RWPE2 (cell line): Measurements from ENCODE around the gene MIOX.

Experiments
- ATAC-seq: fragments of 200-7000 bp; cut with Tn5 transposase; 3 replicates; pipeline ENCODE4 v1.9.1; 2021; ENCODE audit warnings: low read depth
- DNase-seq: peaks from one replicate; pipeline ENCODE4 v3.0.0-alpha.2; 2020; ENCODE audit warnings: low spot score
- H3K27ac ChIP-seq: fragments of 450-650 bp; 2 replicates; pipeline ENCODE4 v1.5.1; 2017; ENCODE audit warnings: mild to moderate bottlenecking; ENCODE audit not compliant: poor library complexity, severe bottlenecking
- H3K27me3 ChIP-seq: fragments of 250-450 bp; sonication (Bioruptor Pico); 2 replicates; pipeline ENCODE4 v1.5.1; 2021; ENCODE audit warnings: mild to moderate bottlenecking, moderate library complexity; ENCODE audit not compliant: insufficient read depth, poor library complexity, severe bottlenecking
- H3K36me3 ChIP-seq: fragments of 250-450 bp; sonication (Bioruptor Pico); 2 replicates; pipeline ENCODE4 v1.5.1; 2020; ENCODE audit warnings: low read depth, mild to moderate bottlenecking, moderate library complexity
- H3K4me1 ChIP-seq: fragments of 250-450 bp; sonication (Bioruptor Pico); 2 replicates; pipeline ENCODE4 v1.5.1; 2021; ENCODE audit warnings: mild to moderate bottlenecking, moderate library complexity; ENCODE audit not compliant: insufficient read depth, poor library complexity, severe bottlenecking
- H3K4me3 ChIP-seq: fragments of 250-450 bp; sonication (Bioruptor Pico); 2 replicates; pipeline ENCODE4 v1.5.1; 2021; ENCODE audit warnings: mild to moderate bottlenecking, moderate library complexity; ENCODE audit not compliant: severe bottlenecking
- H3K9me3 ChIP-seq: fragments of 250-450 bp; sonication (Bioruptor Pico); 2 replicates; pipeline ENCODE4 v1.5.1; 2021; ENCODE audit warnings: mild to moderate bottlenecking, moderate library complexity; ENCODE audit not compliant: severe bottlenecking
- TF ChIP-seq, protein P1 (sequence below): fragments of 450-650 bp; IDR thresholded peaks from one replicate; pipeline ENCODE4 v1.5.1; 2017; ENCODE audit warnings: mild to moderate bottlenecking, moderate library complexity; ENCODE audit not compliant: poor library complexity, severe bottlenecking

The MIOX gene

DNA sequence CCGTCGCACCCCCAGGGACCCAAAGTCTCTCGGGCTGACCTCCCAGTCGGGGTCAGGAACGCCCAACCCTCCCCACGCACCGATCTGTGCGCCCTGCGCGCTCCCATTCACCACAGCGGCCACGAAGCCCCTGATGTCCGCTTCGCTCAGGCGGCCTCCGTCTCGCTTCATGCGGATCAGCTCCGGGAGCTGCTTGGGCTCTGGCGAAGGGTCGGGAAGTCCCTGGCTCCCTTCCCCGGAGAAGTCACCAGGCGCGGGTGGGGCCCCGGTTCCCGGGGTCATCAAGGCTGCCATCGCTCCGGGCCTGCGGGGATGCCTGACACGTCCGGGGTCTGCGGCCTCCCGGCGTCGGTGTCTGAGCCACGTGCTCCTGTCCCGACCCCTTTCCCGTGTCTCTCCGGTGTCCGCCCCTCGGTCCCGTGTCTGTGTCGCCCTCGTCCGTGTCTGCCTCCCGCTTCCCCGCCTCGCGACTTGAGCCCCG is 42.8 kb downstream of the MIOX start:
- ATAC-seq, result no peak
- TF ChIP-seq, protein P1, sequence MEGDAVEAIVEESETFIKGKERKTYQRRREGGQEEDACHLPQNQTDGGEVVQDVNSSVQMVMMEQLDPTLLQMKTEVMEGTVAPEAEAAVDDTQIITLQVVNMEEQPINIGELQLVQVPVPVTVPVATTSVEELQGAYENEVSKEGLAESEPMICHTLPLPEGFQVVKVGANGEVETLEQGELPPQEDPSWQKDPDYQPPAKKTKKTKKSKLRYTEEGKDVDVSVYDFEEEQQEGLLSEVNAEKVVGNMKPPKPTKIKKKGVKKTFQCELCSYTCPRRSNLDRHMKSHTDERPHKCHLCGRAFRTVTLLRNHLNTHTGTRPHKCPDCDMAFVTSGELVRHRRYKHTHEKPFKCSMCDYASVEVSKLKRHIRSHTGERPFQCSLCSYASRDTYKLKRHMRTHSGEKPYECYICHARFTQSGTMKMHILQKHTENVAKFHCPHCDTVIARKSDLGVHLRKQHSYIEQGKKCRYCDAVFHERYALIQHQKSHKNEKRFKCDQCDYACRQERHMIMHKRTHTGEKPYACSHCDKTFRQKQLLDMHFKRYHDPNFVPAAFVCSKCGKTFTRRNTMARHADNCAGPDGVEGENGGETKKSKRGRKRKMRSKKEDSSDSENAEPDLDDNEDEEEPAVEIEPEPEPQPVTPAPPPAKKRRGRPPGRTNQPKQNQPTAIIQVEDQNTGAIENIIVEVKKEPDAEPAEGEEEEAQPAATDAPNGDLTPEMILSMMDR, result no peak
- Histone ChIP-seq H3K9me3 (no peaks in the 10 kb centered on the region), H3K4me1 (no peaks in the 10 kb centered on the region), H3K27me3 (no peaks in the 10 kb centered on the region), H3K36me3 (no peaks in the 10 kb centered on the region), H3K4me3 (peak overlapping the region; percentile 67), H3K27ac (peak overlapping the region; percentile 81)
- DNase-seq, result peak; percentile 72

DNA sequence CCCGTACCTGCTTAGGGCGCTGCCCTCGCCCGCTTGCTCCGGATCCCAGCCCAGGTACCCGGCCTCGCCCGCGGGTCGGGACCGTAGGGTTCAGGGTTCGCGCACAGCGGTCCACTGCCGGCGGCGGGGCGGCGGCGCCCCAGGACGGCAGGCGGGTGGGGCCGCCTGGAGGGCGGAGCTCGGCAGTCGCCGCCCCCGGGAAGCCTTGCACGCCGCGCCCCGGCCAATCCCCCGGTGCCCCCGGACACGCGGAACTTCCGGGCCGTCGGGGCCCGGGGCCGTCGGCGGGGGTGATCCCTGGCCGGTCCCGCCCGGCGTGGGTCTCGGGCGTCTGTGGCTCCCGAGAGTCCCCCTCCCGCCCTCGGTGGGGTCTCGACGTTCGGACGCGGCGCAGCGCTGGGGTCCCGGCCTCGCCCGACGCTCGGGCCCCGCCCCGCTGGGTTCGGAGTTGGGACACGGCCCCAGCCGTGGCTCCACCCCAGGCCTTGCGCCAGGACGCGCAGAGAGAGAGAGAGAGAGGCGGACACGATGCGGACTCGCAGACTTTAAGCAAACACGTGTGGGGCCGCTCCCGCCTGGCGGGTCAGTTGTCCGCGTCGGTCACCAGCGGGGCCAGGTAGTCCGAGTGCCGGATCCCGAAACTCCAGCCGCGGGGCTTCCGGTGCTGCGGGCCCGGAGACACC is 43.4 kb downstream of the MIOX start, which contains the start of gene TYMP:
TSS of gene TYMP (minus strand) at position 116 of the 683 bp plus-strand sequence. CDS start 303 bp downstream, outside the sequence.
- Histone ChIP-seq H3K4me1 (no peaks in the 10 kb centered on the region), H3K9me3 (no peaks in the 10 kb centered on the region), H3K4me3 (peak within 1 kb of the TSS; percentile 67), H3K27me3 (no peaks in the 10 kb centered on the region), H3K27ac (peak within 1 kb of the TSS; percentile 81), H3K36me3 (no peaks in the 10 kb centered on the region)
- TF ChIP-seq, protein P1, result no peak
- ATAC-seq (peak; percentile 35), DNase-seq (peak; percentile 83)

DNA sequence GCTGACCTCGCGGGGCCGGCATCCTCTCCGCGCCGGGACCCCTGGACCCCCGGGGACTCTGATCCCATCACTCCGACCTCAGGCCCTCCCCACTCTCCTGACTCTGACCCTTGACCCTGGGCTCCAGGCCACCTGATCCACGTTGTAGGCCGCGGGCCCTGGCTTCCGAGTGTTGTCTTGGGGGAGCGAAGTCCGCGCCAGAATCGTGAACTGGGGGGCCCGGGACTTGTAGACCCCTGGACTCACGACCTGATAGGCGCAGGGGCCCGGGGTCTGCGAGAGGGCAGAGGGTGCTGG is 43.9 kb downstream of the MIOX start:
- Histone ChIP-seq H3K27me3 (no peaks in the 10 kb centered on the region), H3K4me1 (no peaks in the 10 kb centered on the region), H3K27ac (peak overlapping the region; percentile 81)

DNA sequence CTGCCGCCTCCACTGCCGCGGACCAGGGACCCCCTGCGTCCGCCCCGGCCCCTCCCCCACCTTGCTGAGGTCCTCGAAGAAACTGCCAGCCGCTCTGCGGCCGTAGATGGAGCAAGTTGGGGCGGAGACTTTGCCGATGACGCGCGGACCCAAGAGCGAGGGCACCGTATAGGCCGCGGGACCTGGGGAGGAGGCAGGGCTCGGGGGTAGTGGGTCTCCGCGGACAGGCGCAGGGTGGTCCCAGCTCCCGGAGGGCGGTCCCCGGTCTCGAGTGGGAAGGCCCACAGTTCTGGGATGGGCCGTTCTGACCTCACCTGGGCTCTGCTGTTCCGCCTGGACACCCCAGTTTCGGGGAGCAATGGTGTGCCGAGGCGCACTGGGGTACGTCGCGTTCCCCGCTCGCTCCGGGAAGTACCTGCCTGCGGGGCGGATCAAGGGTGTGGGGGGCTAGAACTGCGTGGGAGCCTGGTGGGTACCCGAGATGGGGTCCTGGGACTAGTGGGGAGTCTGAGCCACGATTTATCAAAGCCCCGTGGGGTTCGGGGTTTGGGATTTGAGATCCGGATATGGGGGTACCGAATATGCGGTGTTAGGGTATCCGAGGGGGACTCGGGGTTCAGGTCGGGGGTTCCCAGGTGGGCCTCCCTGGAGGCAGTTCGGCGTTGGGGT is 44.4 kb downstream of the MIOX start:
- no peaks in the 10 kb centered on the region for H3K27me3 ChIP-seq
- H3K27ac ChIP-seq, result peak overlapping the region; percentile 81
- TF ChIP-seq, protein P1, result no peak
- H3K36me3 ChIP-seq, result no peaks in the 10 kb centered on the region
- H3K9me3 ChIP-seq, result no peaks in the 10 kb centered on the region
- H3K4me1 ChIP-seq, result no peaks in the 10 kb centered on the region
- peak overlapping the region; percentile 67 for H3K4me3 ChIP-seq
- ATAC-seq, result peak; percentile 46
- DNase-seq, result peak; percentile 87

More for the DNA sequence above, 43.9 kb downstream of the MIOX start:
- Histone ChIP-seq H3K4me3 (peak overlapping the region; percentile 67), H3K36me3 (no peaks in the 10 kb centered on the region), H3K9me3 (no peaks in the 10 kb centered on the region)
- DNase-seq, result no peak
- no peak for ATAC-seq
- TF ChIP-seq, protein P1, result no peak
